ENCODE measurements around the gene RNPEP. TPM values are rescaled to one million over a fixed set of nuclear protein-coding genes. Genes with fewer than 3 reads are reported as not detected.
"Not testable (repeated sequence)": the region's sequence is repeated elsewhere in the genome, so short reads cannot be mapped to it uniquely, and the experiment has no call there.

Gene RNPEP
- total RNA-seq, 1 experiment from 2014 or later, result 131 TPM

DNA sequence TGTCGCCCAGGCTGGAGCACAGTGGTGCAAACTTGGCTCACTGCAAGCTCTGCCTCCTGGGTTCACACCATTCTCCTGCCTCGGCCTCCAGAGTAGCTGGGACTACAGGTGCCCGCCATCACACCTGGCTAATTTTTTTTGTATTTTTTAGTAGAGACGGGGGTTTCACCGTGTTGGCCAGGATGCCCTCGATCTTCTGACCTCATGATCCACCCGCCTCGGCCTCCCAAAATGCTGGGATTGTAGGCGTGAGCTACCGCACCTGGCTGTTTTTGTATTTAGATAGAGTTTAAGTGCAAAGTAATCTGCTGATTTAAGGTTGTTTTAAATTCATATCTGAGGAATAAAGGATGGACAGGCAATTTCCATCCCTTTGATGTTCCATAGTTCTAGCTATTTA lies 20.1 kb upstream of the RNPEP start:
- DNase-seq (ENCODE audit: low spot score), result not testable (repeated sequence)

DNA sequence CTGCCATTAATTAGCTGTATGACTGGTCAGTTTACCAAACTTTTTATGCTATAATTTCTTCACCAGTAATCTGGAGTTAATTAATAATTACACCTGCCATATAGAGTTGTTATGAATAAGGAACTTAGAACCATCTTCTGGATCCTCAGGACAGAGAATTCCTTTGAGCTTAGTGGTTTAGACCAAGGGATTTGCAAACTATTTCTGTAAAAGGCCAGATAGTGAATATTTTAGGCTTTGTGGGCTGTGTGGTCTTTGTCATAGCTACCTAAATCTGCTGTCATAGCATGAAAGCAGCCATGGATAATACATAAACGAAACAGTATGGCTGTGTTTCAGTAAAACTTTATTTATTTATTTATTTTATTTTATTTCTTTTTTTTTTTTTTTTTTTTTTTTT lies 18.2 kb upstream of the RNPEP start:
- DNase-seq (ENCODE audit: low spot score), result no peak

DNA sequence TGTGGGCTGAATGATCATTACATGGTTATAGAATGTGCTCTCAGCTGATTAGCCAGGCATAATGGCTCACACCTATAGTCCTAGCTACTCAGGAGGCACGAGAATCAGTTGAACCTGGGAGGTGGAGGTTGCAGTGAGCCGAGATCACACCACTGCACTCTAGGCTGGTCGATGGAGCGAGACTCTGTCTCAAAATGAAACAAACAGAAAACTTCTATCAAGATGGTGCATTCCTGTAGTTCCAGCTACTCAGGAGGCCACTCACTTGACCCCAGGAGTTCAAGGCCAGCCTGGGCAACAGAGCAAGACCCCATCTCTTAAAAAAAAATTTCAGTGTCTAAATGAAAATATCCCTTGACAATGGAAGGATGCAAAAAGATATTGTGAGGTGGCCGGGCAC lies 16.3 kb upstream of the RNPEP start:
- no peak for DNase-seq (ENCODE audit: low spot score)

DNA sequence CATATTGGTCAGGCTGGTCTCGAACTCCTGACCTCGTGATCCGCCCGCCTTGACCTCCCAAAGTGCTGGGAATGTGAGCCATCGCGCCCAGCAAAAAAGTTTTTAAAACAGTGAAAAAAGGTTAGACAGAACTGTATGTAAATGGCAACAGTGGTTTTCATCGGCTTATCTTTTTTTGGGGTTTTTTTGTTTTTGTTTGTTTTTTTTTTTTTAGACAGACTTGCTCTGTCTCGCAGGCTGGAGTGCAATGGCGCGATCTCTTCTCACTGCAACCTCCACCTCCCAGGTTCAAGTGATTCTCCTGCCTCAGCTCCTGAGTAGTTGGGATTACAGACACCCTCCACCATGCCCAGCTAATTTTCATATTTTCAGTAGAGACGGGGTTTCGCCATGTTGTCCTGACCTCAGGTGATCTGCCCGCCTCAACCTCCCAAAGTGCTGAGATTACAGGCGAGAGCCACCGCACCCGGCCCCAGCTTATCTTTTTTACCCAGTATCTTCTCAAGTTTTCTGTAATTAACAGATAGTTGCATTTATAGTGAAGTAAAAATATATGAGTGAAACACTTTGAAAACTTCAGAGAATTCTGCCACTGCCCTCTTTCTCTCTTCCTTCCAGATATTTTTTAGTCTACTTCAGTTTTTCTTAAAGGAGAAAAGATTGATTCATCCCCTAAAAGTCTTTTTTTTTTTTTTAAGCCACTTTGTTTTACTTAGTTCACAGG lies 14.1 kb upstream of the RNPEP start:
- no peak for DNase-seq (ENCODE audit: low spot score)

DNA sequence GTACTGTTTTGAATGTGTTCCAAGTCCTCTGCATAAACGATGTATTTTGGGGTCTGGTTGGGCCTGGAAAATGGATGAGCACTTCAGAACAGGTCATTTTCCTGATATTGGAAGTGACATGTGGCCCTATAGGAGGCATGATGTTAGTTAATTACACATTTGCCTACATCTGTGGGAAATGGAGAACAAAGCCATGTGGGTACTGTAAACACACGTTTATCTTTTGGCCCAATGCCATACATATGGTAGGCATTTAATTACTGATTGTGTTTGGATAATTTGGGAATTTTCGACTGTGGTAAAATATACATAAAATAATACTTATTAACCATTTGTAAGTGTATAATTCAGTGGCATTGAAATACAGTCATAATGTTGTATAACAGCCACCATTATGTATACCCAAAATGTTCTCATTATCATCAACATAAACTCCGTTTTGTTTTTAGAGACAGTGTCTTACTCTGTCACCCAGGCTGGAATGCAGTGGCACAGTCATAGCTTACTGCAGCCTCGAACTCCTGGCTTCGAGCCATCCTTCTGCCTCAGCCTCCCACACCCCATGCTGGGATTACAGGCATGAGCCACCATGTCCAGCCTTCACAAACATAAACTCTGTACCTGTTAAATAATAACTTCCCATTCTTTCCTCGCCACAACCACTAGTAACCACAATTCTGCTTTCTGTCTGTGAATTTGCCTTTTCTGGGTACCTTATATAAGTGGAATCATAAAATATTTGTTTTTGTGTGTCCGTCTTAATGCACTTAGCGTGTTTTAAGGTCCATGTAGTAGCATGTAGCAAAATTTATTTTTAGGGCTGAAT lies 11.9 kb upstream of the RNPEP start:
- DNase-seq (ENCODE audit: low spot score), result no peak

DNA sequence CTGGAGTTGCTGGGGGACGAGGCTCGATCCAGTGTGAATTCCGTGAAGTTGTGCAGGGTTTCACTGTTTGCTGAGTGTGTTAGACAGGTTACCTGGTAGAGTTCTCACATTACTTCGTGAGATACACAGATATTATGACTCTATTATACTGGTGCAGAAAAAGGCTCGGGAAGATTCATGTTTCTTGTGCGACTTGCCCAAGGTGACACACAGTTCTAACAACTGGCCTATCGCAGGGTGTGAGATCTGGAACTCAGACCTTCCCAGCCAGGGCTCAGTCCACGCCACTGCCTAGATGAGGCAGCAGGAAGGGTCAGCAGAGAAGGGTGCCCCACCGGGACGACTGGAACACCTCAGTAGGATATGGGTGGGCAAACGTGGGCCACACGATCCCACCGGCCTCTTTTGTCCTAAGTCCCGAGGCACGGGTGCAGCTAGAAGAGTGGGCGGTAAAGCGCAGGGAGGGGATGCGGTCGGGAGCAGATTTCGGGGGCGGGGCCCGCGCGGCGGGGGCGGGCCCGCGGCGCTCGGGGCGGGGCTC lies 296 bp upstream of the RNPEP start:
- no peak for DNase-seq (ENCODE audit: low spot score)

DNA sequence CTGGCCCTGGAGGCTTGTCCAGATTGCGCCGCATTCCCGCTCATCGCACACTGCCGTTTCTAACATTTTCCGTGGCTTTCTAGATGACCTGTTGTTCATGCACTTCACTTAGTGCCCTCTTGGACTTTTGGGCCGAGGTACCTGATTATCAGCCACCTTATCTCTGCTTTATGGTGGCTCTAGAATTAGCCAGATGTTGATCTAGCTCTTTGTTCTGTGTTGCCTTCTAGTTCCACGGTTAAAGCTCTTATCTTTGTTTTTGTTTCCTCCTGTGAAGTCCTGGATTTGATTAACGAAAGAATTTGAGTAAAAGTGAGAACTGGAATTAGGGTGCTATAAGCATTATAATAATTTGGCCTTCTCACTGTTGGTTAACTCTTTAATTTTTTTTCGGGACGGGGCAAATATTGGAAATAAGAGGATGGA lies 945 bp downstream of the RNPEP start:
- no peak for DNase-seq (ENCODE audit: low spot score)

DNA sequence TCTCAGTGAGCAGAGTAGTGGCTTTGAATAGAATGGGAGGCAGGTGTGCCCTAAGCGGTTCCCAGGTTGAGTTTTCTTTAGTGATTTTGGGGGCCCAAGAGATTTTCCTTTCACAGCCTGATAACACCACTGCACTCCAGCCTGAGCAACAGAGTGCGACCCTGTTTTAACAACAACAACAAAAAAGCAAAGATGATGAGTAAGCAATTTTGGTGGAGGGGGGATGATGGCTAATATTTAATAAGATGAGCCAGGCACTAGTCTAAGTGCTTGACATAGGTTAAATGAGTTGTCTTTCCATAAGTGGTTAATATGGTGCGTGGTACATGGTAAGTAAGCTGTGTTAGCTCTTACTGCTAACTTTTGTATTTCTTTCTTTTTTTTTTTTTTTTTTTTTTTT lies 2.0 kb downstream of the RNPEP start:
- no peak for DNase-seq (ENCODE audit: low spot score)

DNA sequence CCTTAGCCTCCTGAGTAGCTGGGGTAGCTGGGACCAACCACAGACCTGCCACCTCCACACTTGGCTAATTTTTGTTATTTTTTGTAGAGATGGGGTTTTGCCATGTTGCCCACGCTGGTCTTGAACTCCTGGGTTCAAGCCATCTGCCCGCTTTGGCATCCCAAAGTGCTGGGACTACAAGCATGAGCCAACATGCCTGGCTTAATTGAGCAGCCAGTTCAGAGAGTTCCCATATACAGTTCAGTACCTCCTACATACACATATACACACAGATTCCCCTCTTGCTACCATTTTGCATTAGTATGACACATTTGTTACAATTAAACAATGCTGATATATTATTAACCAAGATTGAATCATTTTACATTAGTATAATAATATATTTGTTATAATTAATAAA lies 2.9 kb downstream of the RNPEP start:
- no peak for DNase-seq (ENCODE audit: low spot score)

DNA sequence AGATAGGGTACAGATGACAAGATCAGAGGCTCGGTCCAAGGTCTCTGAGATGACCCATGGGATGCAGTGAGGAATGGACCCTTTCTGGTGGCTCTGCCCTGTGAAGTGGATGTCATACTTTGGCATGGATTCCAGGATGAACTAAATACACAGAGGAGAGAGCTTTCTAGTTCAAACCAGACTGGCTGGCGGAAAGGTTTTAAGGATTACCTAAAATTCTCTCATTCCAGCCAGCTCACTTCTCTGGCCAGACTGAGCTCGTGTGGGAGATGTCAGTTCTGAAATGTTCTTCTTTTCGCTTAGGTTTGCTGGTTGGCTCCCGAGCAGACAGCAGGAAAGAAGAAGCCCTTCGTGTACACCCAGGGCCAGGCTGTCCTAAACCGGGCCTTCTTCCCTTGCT lies 6.2 kb downstream of the RNPEP start:
- DNase-seq (ENCODE audit: low spot score), result no peak

DNA sequence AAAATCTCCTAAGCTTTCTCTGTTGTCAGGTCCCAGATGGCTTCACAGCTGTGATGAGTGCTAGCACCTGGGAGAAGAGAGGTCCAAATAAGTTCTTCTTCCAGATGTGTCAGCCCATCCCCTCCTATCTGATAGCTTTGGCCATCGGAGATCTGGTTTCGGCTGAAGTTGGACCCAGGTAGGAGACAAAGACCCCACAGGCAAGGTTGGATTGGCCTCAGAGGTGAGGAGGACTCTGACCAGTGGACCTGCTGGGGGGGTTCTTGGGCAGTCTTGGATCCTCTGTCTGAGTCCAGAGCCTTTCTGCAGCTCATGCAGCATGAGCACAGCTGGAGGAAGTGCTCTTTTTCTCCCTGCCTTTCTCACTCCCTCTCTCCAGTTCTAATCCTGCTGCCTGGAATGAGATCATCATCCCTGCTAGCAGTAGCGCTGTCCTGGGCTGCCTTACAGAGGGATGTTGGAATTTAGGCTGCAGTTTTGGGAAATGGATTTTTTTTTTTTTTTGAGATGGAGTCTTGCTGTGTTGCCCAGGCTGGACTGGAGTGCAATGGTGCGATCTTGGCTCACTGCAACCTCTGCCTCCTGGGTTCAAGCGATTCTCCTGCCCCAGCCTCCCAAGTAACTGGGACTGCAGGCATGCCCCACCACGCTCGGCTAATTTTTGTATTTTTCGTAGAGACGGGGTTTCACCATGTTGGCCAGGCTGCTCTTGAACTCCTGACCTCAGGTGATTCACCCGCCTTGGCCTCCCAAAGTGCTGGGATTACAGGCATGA lies 7.1 kb downstream of the RNPEP start:
- no peak for DNase-seq (ENCODE audit: low spot score)

DNA sequence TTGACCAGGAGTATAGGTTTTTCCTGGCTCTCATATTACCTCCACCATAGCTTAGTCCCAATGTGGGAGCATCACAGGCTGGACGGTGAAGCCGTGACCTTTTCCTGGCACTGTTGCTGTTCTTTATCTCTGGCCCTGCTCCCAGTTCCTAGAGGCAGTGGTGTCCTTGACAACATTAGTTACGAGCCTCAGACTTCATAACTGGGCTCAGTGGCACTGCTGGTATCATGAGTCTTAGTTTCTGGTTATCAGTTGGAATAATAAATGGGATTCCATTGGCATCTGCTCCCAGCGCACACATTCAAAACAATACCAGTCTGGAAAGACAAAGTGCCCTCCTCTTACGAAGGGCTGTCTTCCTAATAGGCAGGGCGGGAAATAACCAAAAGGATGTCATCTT lies 8.0 kb downstream of the RNPEP start:
- no peak for DNase-seq (ENCODE audit: low spot score)

DNA sequence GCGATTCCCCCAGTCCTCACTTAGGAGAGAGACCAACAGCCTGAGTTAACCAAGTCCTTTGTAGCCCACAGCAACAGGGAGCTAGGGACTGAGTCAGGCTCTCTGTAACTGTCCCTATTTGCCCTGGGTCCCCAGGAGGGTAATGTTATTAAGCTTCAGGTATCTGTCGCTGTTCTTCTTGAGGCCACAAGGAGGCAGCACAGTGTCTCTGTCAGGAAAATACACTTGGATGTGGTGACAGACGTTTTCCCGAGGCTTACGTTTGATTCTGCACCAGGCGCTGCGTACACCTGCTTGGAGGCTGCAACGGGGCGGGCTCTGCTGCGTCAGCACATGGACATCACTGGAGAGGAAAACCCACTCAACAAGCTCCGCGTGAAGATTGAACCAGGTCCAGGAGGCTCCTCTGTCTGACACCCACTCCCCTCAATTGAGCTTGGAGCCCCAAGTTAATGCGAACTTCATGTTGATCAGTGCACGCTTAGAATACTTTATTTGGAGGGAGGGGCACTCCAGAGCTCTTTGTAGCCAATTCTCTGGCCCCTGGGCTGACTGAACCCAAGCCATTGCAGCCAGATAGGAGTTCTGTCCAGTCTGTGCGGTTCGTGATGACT lies 17.3 kb downstream of the RNPEP start:
- peak; percentile 72 for DNase-seq (ENCODE audit: low spot score)

DNA sequence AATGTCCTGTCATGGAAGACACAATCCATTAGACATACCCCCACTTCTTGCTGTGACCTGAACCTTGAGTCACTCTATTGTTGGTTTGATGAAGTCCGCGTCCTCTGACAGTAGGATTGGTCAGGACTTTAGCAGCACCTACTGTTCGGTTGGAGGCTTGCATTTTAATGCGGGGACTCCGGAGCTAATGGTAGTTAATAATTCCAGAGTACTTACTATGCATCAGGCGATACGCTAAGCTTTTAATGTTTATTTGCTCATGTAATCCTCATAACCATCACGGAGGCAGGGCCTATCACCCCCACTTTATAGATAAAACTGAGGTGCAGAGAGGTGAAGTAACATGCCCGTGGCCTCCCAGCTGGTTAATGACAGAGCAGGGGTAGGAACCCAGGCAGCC lies 20.1 kb downstream of the RNPEP start:
- no peak for DNase-seq (ENCODE audit: low spot score)

DNA sequence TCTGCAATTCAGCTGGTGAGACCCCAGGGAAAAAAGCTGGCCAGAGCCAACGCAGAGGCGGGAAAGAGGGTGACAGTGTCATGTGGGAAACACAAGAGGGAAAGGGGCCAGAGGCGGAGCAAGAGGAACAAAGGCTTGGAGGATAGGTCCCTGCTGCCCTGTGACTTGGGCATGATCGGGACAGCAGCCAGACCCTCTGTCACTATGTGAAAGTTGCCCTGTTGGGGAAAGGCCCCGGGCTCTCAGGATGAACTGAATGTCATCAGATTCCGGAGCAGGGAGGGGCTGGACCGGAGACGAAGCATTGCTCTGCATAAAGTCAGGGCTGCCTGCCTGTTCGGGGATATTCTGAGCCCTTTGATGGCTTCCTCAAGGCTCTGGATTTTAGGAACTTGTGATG lies 22.3 kb downstream of the RNPEP start:
- no peak for DNase-seq (ENCODE audit: low spot score)

DNA sequence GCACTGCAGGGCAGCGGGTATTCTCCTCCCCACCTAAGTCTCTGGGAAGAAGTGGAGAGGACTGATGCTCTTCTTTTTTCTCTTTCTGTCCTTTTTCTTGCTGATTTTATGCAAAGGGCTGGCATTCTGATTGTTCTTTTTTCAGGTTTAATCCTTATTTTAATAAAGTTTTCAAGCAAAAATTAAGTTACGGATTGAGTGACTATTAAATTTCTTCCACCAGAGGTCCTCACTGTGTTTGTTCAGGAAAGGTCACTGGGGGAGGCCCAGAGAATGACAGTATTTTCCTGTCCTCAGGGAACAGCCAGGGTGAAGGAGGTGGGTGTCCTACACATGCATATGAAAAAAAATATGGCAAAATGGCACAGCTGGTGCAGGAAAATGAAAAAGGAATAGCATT lies 23.5 kb downstream of the RNPEP start:
- peak; percentile 53 for DNase-seq (ENCODE audit: low spot score)

DNA sequence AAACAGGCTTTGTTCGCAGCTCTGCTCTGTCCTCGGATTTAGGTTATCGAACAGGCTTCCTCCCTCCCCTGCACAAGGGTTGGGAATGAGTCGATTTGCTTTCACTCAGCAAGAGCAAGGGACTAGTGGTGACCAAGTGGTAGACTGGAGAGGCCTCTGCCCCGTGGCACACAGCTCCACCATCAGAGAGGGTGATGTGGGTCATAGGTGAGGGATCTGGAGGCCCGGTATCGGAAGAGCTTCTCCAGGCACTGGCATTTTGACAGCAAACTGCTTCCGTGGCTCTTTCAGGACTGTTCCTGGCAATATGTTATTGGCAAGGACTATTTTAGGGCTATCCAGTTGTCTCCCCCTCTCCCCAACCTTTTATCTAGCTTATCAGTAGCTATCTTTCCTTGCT lies 24.9 kb downstream of the RNPEP start:
- DNase-seq (ENCODE audit: low spot score), result peak; percentile 44

DNA sequence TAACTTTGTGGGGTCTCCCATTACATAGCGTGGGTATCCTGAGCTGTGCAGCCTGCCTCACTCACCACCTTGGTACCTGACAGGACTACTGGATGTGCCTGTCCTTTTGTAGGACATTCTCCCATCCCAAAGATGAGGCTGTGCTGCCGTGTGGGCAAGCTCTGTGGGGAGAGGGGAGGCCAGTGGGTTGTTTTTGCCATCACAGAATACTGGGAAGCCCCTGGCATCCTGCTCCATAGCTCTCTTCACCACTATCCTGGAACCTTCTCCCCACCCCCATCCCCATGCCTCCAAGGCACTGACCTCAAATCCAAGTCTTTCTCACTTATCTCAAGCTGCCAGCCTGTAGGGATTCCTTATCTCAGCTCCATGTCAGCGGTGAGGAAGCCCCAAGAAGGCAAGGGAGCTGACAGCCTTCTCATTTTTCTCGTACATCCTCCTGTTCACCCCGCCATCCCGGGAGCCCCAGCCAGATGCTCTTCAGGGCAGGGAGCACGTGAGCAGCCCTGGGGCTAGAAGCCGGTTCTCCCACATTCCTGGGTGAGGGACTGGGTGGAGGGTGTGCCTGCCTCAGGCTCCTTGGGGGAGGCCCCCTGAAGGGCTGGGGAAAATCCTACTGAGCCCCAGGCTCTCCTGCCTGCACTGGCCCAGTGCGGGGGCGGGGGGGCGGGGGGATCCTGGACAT lies 25.5 kb downstream of the RNPEP start:
- peak; percentile 95 for DNase-seq (ENCODE audit: low spot score)

DNA sequence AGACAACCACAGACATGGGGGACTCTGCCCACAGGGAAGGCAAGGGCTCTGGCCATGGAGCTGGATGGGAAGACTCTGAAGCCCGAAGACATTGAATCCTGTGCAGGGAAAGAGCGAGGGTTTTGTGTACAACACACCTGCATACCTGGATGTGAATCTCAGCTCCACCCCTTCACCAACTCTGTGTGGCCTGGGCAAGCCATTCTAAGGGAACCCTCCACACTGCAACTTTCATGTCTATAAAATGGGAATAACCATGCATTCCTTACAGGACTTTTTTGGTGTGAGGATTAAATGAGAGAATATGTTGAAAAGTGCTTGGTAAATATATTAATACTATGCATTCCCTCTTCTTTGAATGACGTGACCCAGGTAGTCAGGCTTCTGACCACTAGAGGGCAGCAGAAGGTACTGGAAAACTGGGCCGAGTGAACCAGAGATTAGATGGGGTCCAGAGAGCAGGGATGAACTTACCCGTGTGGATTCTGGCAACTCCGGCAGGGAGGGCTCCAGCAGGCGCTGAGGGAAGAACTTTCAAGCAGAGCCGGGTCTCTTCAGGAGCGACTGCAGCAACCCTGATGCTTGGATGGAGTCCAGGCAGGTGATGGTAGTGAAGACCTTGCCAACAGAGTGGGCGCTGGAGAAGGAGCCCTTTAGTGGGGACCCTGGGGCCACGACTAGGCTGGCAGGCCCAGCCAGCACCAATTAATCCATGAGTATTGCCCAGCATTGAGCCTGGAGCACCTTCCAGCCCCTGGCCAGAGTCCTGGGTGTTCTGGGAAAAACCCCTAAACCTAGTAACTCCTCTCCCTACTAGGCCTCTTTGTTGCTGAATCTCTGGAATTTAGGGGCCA lies 27.1 kb downstream of the RNPEP start:
- peak; percentile 97 for DNase-seq (ENCODE audit: low spot score)
